ENCODE measurements around the gene KCNJ10. TPM values are rescaled to one million over a fixed set of nuclear protein-coding genes. Genes with fewer than 3 reads are reported as not detected.
A peak's percentile ranks its signal among the peaks of the same experiment; 100 is the strongest.

The KCNJ10 gene
- polyA plus RNA-seq, 1 donor (not counting 4 experiments of a cell fraction or from before 2014, with no cell fraction given) = not detected

DNA sequence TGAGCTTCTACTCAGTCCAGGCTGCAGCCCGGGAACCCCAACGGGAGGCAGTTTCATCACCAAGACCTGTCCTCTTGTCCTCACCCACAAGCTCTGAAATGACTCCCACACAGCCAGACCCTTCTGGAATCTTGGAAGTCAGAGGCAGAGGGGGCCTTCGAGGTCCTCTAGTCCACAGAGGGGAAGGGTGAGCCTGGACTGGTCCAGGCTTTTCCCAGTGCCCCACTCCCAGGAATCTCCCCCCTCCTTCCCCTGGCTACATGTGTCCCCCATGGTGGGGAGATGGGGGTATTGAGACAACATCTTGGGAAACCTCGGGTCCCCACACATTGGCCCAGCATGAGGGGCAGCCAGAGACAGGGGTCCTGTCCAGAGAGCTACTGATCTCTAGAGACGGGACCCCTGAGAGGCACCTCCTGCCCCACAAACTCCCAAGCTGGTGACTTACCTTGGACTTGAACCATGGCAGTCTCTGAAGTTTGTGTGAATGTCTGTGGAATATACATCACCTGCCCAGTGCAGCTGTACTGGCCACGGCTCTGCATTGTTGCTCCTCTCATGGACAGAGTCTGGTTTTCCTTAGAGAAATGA is 96.5 kb downstream of the KCNJ10 start:
- H3K9ac ChIP-seq (ENCODE audit: control insufficient read depth, extremely low read depth, insufficient read depth, low read length) = no peak overlapping the region
- no peaks in the 10 kb centered on the region for H3K9me3 ChIP-seq (ENCODE audit: control insufficient read depth, low read depth, low read length)
- FAIRE-seq (peak; percentile 41), DNase-seq (ENCODE audit: low read depth, low spot score) (no peak)
- no peaks in the 10 kb centered on the region for H3K4me1 ChIP-seq (ENCODE audit: control insufficient read depth, extremely low read depth, insufficient read depth, low read length)
- H3K4me3 ChIP-seq (ENCODE audit: control insufficient read depth in 2 of 3, extremely low read depth in 1 of 3, insufficient read depth in 2 of 3, low read depth in 1 of 3, low read length in 3 of 3) = no peak overlapping the region
- peaks cover 5% of the 10 kb centered on the region for H3K9me1 ChIP-seq (ENCODE audit: control insufficient read depth, extremely low read depth, insufficient read depth, low read length)
- TF ChIP-seq EZH2 (IDR thresholded peaks at IDR 0.05; ENCODE audit: low read length) = no peak
- TF ChIP-seq, protein P1, sequence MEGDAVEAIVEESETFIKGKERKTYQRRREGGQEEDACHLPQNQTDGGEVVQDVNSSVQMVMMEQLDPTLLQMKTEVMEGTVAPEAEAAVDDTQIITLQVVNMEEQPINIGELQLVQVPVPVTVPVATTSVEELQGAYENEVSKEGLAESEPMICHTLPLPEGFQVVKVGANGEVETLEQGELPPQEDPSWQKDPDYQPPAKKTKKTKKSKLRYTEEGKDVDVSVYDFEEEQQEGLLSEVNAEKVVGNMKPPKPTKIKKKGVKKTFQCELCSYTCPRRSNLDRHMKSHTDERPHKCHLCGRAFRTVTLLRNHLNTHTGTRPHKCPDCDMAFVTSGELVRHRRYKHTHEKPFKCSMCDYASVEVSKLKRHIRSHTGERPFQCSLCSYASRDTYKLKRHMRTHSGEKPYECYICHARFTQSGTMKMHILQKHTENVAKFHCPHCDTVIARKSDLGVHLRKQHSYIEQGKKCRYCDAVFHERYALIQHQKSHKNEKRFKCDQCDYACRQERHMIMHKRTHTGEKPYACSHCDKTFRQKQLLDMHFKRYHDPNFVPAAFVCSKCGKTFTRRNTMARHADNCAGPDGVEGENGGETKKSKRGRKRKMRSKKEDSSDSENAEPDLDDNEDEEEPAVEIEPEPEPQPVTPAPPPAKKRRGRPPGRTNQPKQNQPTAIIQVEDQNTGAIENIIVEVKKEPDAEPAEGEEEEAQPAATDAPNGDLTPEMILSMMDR (optimal IDR thresholded peaks at IDR 0.05 in 1 of 3, IDR thresholded peaks at IDR 0.05 in 1 of 3, conservative IDR thresholded peaks at IDR 0.05 in 1 of 3; ENCODE audit: extremely low read depth in 1 of 3, insufficient read depth in 2 of 3, low read length in 3 of 3) = no peak
- peaks cover 28 to 34% of the 10 kb centered on the region in 2 experiments for H3K36me3 ChIP-seq (ENCODE audit: control insufficient read depth in 2 of 2, extremely low read depth in 1 of 2, insufficient read depth in 2 of 2, low read length in 2 of 2)
- peaks cover 8% of the 10 kb centered on the region for H4K20me1 ChIP-seq (ENCODE audit: control insufficient read depth, extremely low read depth, insufficient read depth, low read length)
- peaks cover 30% of the 10 kb centered on the region for H3K79me2 ChIP-seq (ENCODE audit: control insufficient read depth, insufficient read depth, low read length)
- dilution Hi-C loops (cut with MboI; ENCODE audit: extremely low pct_ligation_motif_present, low sequenced_read_pairs) = no loop called here
- no peaks in the 10 kb centered on the region for H3K27me3 ChIP-seq (ENCODE audit: control insufficient read depth, extremely low read depth, insufficient read depth, low read length)
- H2AFZ ChIP-seq (ENCODE audit: control insufficient read depth, low read length) = no peak overlapping the region
- no peak overlapping the region for H3K4me2 ChIP-seq (ENCODE audit: control insufficient read depth, extremely low read depth, insufficient read depth, low read depth, low read length)
- no peak overlapping the region for H3K27ac ChIP-seq (ENCODE audit: control insufficient read depth, insufficient read depth, low read length)

DNA sequence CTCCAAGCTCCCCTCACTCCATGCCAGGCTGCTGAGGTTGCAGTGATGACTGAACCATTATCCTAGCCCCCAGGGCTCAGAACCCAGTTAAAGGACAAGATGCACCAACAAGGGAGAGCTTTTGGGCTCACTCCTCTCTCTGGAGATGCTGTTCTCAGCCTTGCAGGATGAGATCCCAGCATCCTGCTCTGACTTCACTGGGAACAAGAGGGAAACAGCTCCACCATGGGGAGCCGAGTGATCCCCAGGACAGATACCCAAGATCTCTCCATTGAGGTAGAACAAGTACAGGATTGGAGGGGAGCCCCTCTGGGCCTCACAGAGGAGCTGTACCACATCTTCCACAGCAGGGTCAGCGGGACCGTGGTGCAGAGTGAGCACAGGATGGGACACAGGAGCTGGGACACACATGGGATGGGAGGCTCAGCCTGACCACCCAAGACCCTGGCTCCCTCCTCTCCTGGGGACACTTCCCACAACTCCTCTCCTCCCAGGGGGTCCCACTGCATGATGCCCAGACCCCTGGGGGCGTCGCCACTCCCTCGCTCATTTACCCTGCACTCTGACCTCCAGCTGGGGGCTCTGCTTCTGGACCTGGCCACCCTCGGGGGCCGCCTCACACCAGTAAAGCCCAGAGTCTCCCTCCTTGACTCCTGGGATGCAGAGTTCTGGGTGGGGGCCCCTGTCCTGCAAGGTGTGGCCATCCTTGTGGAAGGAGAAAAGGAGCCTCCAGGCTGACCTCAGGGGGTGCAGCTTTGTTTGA is 97.3 kb downstream of the KCNJ10 start:
- no peak overlapping the region for H3K4me3 ChIP-seq (ENCODE audit: control insufficient read depth in 2 of 3, extremely low read depth in 1 of 3, insufficient read depth in 2 of 3, low read depth in 1 of 3, low read length in 3 of 3)
- no peak for TF ChIP-seq EZH2 (IDR thresholded peaks at IDR 0.05; ENCODE audit: low read length)
- TF ChIP-seq, protein P1 (optimal IDR thresholded peaks at IDR 0.05 in 1 of 3, IDR thresholded peaks at IDR 0.05 in 1 of 3, conservative IDR thresholded peaks at IDR 0.05 in 1 of 3; ENCODE audit: extremely low read depth in 1 of 3, insufficient read depth in 2 of 3, low read length in 3 of 3) = no peak
- H3K4me1 ChIP-seq (ENCODE audit: control insufficient read depth, extremely low read depth, insufficient read depth, low read length) = no peaks in the 10 kb centered on the region

More for the DNA sequence above, 97.3 kb downstream of the KCNJ10 start:
- Histone ChIP-seq H3K79me2 (ENCODE audit: control insufficient read depth, insufficient read depth, low read length) (peaks cover 37% of the 10 kb centered on the region), H3K4me2 (ENCODE audit: control insufficient read depth, extremely low read depth, insufficient read depth, low read depth, low read length) (no peak overlapping the region), H3K9me1 (ENCODE audit: control insufficient read depth, extremely low read depth, insufficient read depth, low read length) (peaks cover 3% of the 10 kb centered on the region), H3K9ac (ENCODE audit: control insufficient read depth, extremely low read depth, insufficient read depth, low read length) (no peak overlapping the region), H3K36me3 (ENCODE audit: control insufficient read depth in 2 of 2, extremely low read depth in 1 of 2, insufficient read depth in 2 of 2, low read length in 2 of 2) (peaks cover 21 to 30% of the 10 kb centered on the region in 2 experiments), H3K27ac (ENCODE audit: control insufficient read depth, insufficient read depth, low read length) (no peak overlapping the region), H3K27me3 (ENCODE audit: control insufficient read depth, extremely low read depth, insufficient read depth, low read length) (no peaks in the 10 kb centered on the region), H4K20me1 (ENCODE audit: control insufficient read depth, extremely low read depth, insufficient read depth, low read length) (peaks cover 11% of the 10 kb centered on the region), H2AFZ (ENCODE audit: control insufficient read depth, low read length) (no peak overlapping the region), H3K9me3 (ENCODE audit: control insufficient read depth, low read depth, low read length) (no peaks in the 10 kb centered on the region)
- no peak for FAIRE-seq
- dilution Hi-C loops (cut with MboI; ENCODE audit: extremely low pct_ligation_motif_present, low sequenced_read_pairs) = no loop called here
- no peak for DNase-seq (ENCODE audit: low read depth, low spot score)

All from keratinocyte (primary cell).